Smooth muscle cell (in vitro differentiated cells): Measurements from ENCODE around the gene HJURP. TPM values are rescaled to one million over a fixed set of nuclear protein-coding genes. Genes with fewer than 3 reads are reported as not detected.

ENCODE experiments used
- DNase-seq: peaks from one replicate; lab custom pipeline; 2025; ENCODE audit not compliant: unreplicated experiment; lab: John Stamatoyannopoulos, UW
- H2AFZ ChIP-seq: fragments of 200-600 bp; sonication (generic); 2 replicates; pipeline ENCODE4 v1.6.0; 2016; ENCODE audit warnings: antibody characterized with exemption, low read depth, mild to moderate bottlenecking
- H3F3A ChIP-seq: fragments of 200-600 bp; sonication (generic); 2 replicates; pipeline ENCODE4 v1.6.0; 2017; ENCODE audit warnings: antibody characterized with exemption, low read depth
- H3K27ac ChIP-seq: fragments of 200-600 bp; sonication (generic); 2 replicates; pipeline ENCODE4 v1.5.1; 2016; ENCODE audit warnings: low read depth, mild to moderate bottlenecking
- H3K27me3 ChIP-seq: fragments of 200-600 bp; sonication (generic); 2 replicates; pipeline ENCODE4 v1.6.1; 2016; ENCODE audit warnings: low read depth, mild to moderate bottlenecking
- H3K36me3 ChIP-seq: fragments of 200-600 bp; sonication (generic); 2 replicates; pipeline ENCODE4 v1.5.1; 2016; ENCODE audit warnings: low read depth
- H3K4me1 ChIP-seq: fragments of 200-600 bp; sonication (generic); 2 replicates; pipeline ENCODE4 v1.5.1; 2016; ENCODE audit warnings: low read depth
- H3K4me2 ChIP-seq: fragments of 200-600 bp; sonication (generic); 2 replicates; pipeline ENCODE4 v1.6.0; 2016; ENCODE audit warnings: mild to moderate bottlenecking
- H3K4me3 ChIP-seq: fragments of 200-600 bp; sonication (generic); 2 replicates; pipeline ENCODE4 v1.5.1; 2016; ENCODE audit warnings: mild to moderate bottlenecking
- H3K79me2 ChIP-seq: fragments of 200-600 bp; sonication (generic); 2 replicates; pipeline ENCODE4 v1.6.0; 2016; ENCODE audit warnings: low read depth, mild to moderate bottlenecking
- H3K9ac ChIP-seq: fragments of 200-600 bp; sonication (generic); 2 replicates; pipeline ENCODE4 v1.6.0; 2016; ENCODE audit warnings: low read depth
- H3K9me3 ChIP-seq: fragments of 200-600 bp; sonication (generic); replicated peaks from 2 replicates; pipeline ENCODE4 v1.5.1; 2016; ENCODE audit warnings: low read depth
- H4K20me1 ChIP-seq: fragments of 200-600 bp; sonication (generic); 2 replicates; pipeline ENCODE4 v1.6.0; 2016; ENCODE audit warnings: low read depth
- CTCF ChIP-seq: fragments of 200-600 bp; sonication (generic); IDR thresholded peaks from 2 replicates; pipeline ENCODE4 v1.5.1; 2017; ENCODE audit warnings: borderline replicate concordance, mild to moderate bottlenecking, antibody characterized with exemption; ENCODE audit not compliant: insufficient read depth, poor library complexity, severe bottlenecking
- WGBS: methylation state at CpG from one replicate; pipeline ENCODE4 v1.1.7; 2016; ENCODE audit warnings: low lambda C conversion rate; 5-methylcytosine and 5-hydroxymethylcytosine counted together
- polyA plus RNA-seq: library from polyadenylated mRNA; unstranded; fragments of >200 nt; fragmentation: Nextera tagmentation; extraction: Ambion mirVana; gene quantifications from 2 replicates; pipeline ENCODE4 v1.2.1, GENCODE V29; 2016
- total RNA-seq: library from RNA; depleted of rRNA; stranded (reverse); fragments of >200 nt; gene quantifications from 2 replicates; pipeline ENCODE4 v1.2.3, GENCODE V29; 2014

Gene HJURP
- total and polyA plus RNA-seq, 2 experiments from 2014 or later: 7.9 to 19.5 TPM

GRCh38 chr2:233817361-233817911, 36.9 kb downstream of the HJURP start:
- Histone ChIP-seq H3K27me3 (no peaks in the 10 kb centered on the region), H3F3A (no peaks in the 10 kb centered on the region), H3K4me1 (no peaks in the 10 kb centered on the region), H3K4me3 (no peak overlapping the region), H3K79me2 (no peaks in the 10 kb centered on the region), H3K36me3 (no peaks in the 10 kb centered on the region), H3K4me2 (no peak overlapping the region), H4K20me1 (no peaks in the 10 kb centered on the region), H3K9ac (no peak overlapping the region), H3K9me3 (no peaks in the 10 kb centered on the region), H2AFZ (no peak overlapping the region), H3K27ac (no peak overlapping the region)
- DNase-seq: no peak
- WGBS: 68% methylated on average over 3 of the region's 3 CpGs
- no peak for TF ChIP-seq CTCF

GRCh38 chr2:233816771-233817170, 37.6 kb downstream of the HJURP start:
- TF ChIP-seq CTCF: no peak
- H2AFZ ChIP-seq: no peak overlapping the region
- 52% methylated on average over 4 of the region's 4 CpGs for WGBS
- no peaks in the 10 kb centered on the region for H4K20me1 ChIP-seq
- H3K4me2 ChIP-seq: no peak overlapping the region
- DNase-seq: no peak
- no peaks in the 10 kb centered on the region for H3K4me1 ChIP-seq
- no peak overlapping the region for H3K27ac ChIP-seq
- H3K9ac ChIP-seq: no peak overlapping the region
- H3K4me3 ChIP-seq: no peak overlapping the region
- no peaks in the 10 kb centered on the region for H3K79me2 ChIP-seq
- no peaks in the 10 kb centered on the region for H3K9me3 ChIP-seq
- H3K36me3 ChIP-seq: no peaks in the 10 kb centered on the region
- H3F3A ChIP-seq: no peaks in the 10 kb centered on the region
- no peaks in the 10 kb centered on the region for H3K27me3 ChIP-seq

GRCh38 chr2:233816334-233816733, 38.0 kb downstream of the HJURP start:
- Histone ChIP-seq H3K36me3 (no peaks in the 10 kb centered on the region), H4K20me1 (no peaks in the 10 kb centered on the region), H3K4me1 (no peaks in the 10 kb centered on the region), H3K27me3 (no peaks in the 10 kb centered on the region), H3K27ac (no peak overlapping the region), H3K9ac (no peak overlapping the region), H3K4me3 (no peak overlapping the region), H3K4me2 (no peak overlapping the region), H3K9me3 (no peaks in the 10 kb centered on the region), H3F3A (no peaks in the 10 kb centered on the region), H2AFZ (no peak overlapping the region), H3K79me2 (no peaks in the 10 kb centered on the region)
- no peak for DNase-seq
- 64% methylated on average over 2 of the region's 2 CpGs for WGBS
- no peak for TF ChIP-seq CTCF

GRCh38 chr2:233815861-233816260, 38.5 kb downstream of the HJURP start:
- Histone ChIP-seq H3K27me3 (no peaks in the 10 kb centered on the region), H3K4me3 (no peak overlapping the region), H3K4me2 (no peak overlapping the region), H3K36me3 (no peaks in the 10 kb centered on the region), H3F3A (no peaks in the 10 kb centered on the region), H4K20me1 (no peaks in the 10 kb centered on the region), H3K9me3 (no peaks in the 10 kb centered on the region), H3K27ac (no peak overlapping the region), H3K79me2 (no peaks in the 10 kb centered on the region), H3K4me1 (no peaks in the 10 kb centered on the region), H2AFZ (no peak overlapping the region), H3K9ac (no peak overlapping the region)
- no peak for DNase-seq
- WGBS: 86% methylated on average over 6 of the region's 6 CpGs
- no peak for TF ChIP-seq CTCF
